Measurements from ENCODE around the gene KLK14. TPM values are rescaled to one million over a fixed set of nuclear protein-coding genes. Genes with fewer than 3 reads are reported as not detected.

Gene KLK14
- total and polyA plus RNA-seq, 10 of the 15 experiments (the other 5 are each of a cell fraction or from before 2014, with no cell fraction given), result not detected

DNA sequence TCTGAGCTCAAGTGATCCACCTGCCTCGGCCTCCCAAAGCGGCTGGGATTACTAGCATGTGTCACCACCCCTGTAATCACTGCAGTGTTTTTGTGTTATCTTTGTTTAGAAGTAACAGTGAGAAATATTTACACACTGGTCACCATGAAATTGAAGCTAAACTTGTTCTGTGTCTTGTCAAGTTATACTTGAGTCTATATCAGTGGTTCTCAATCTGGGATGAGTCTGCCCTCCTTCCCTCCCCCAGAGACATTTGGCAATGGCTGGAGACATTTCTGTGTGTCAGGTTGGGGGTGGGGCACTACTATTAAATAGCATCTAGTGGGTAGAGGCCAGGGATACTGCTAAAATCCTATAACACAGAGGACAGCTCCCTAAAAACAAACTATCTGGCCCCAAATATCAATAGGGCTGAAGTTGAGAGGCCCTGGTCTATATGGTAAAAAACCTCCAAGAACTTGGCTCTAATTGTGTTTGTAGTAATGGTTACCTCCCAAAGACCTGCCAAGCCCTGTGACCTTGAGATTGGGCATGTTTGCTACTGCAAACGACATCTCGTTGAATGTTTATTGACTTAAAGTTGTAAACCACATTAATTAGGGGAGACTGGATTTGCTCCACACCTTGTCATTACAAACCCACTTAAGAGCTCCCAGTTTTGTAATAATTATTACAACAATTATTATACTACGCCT, 18.6 kb upstream of the KLK14 start:
- Histone ChIP-seq H3K27me3 (replicated peaks in 1 of 2; ENCODE audit: control insufficient read depth in 2 of 2, insufficient read depth in 2 of 2, low read length in 1 of 2) (no peaks in the 10 kb centered on the region), H3K27ac (ENCODE audit: control insufficient read depth, insufficient read depth) (no peak overlapping the region), H3K36me3 (ENCODE audit: control insufficient read depth in 2 of 2, insufficient read depth in 2 of 2, low read length in 1 of 2) (peaks cover 8% of the 10 kb centered on the region in 2 experiments; a peak in 3 of 4 replicates), H3K9ac (ENCODE audit: control insufficient read depth, insufficient read depth, low read length) (no peak overlapping the region), H3K4me2 (ENCODE audit: control insufficient read depth, insufficient read depth) (no peak overlapping the region), H3K79me2 (ENCODE audit: control insufficient read depth, insufficient read depth, low read length) (no peaks in the 10 kb centered on the region), H4K20me1 (ENCODE audit: control insufficient read depth, insufficient read depth) (no peaks in the 10 kb centered on the region; the same call in 1 of the 2 replicates), H3K4me1 (ENCODE audit: control insufficient read depth, insufficient read depth, low read length) (no peaks in the 10 kb centered on the region; the same call in 1 of the 2 replicates), H3K9me3 (replicated peaks; ENCODE audit: control insufficient read depth, insufficient read depth, low read length) (no peaks in the 10 kb centered on the region), H2AFZ (ENCODE audit: control insufficient read depth, low read depth, low read length) (no peak overlapping the region), H3K4me3 (no peak overlapping the region)
- DNase-seq (ENCODE audit: low read depth, low spot score) (no peak), ATAC-seq (no peak), FAIRE-seq (no peak)
- ChIA-PET POLR2A (no interaction called here), RAD21 (ENCODE audit: unreplicated experiment) (no interaction called here), CTCF (interaction anchor here (0.6 to 0.7 kb wide), 3 partner anchors 67 to 167 kb away, joined by 3 read pairs; no protein-coding TSS in a partner anchor), SMC1A (ENCODE audit: uncharacterized antibody, unreplicated experiment) (no interaction called here)
- TF ChIP-seq MYB (IDR thresholded peaks at IDR 0.05; ENCODE audit: borderline replicate concordance, low read depth, low read length) (no peak), RFX5 (IDR thresholded peaks at IDR 0.05; ENCODE audit: low read depth, low read length) (no peak), POU2F2 (IDR thresholded peaks at IDR 0.05; ENCODE audit: borderline replicate concordance, low read depth, low read length) (no peak), SUZ12 (IDR thresholded peaks at IDR 0.05; ENCODE audit: unreplicated experiment) (no peak), POLR2AphosphoS5 (IDR thresholded peaks at IDR 0.05; ENCODE audit: low read length) (no peak), SREBF2 (IDR thresholded peaks at IDR 0.05; ENCODE audit: low read length) (no peak), SIX5 (IDR thresholded peaks at IDR 0.05; ENCODE audit: low read depth, low read length, severe bottlenecking) (no peak), TCF7 (IDR thresholded peaks at IDR 0.05; ENCODE audit: borderline replicate concordance) (no peak), MEF2B (IDR thresholded peaks at IDR 0.05; ENCODE audit: partially characterized antibody, poor library complexity, severe bottlenecking) (no peak), ZNF24 (IDR thresholded peaks at IDR 0.05) (no peak), STAT3 (IDR thresholded peaks at IDR 0.05; ENCODE audit: low read depth, low read length) (no peak)
- TF ChIP-seq, protein P1, sequence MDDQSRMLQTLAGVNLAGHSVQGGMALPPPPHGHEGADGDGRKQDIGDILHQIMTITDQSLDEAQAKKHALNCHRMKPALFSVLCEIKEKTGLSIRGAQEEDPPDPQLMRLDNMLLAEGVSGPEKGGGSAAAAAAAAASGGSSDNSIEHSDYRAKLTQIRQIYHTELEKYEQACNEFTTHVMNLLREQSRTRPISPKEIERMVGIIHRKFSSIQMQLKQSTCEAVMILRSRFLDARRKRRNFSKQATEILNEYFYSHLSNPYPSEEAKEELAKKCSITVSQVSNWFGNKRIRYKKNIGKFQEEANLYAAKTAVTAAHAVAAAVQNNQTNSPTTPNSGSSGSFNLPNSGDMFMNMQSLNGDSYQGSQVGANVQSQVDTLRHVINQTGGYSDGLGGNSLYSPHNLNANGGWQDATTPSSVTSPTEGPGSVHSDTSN (IDR thresholded peaks at IDR 0.05; ENCODE audit: insufficient replicate concordance, low read depth, low read length), result no peak
- TF ChIP-seq, protein P2, sequence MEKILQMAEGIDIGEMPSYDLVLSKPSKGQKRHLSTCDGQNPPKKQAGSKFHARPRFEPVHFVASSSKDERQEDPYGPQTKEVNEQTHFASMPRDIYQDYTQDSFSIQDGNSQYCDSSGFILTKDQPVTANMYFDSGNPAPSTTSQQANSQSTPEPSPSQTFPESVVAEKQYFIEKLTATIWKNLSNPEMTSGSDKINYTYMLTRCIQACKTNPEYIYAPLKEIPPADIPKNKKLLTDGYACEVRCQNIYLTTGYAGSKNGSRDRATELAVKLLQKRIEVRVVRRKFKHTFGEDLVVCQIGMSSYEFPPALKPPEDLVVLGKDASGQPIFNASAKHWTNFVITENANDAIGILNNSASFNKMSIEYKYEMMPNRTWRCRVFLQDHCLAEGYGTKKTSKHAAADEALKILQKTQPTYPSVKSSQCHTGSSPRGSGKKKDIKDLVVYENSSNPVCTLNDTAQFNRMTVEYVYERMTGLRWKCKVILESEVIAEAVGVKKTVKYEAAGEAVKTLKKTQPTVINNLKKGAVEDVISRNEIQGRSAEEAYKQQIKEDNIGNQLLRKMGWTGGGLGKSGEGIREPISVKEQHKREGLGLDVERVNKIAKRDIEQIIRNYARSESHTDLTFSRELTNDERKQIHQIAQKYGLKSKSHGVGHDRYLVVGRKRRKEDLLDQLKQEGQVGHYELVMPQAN (conservative IDR thresholded peaks at IDR 0.05), result no peak
- TF ChIP-seq, protein P3, sequence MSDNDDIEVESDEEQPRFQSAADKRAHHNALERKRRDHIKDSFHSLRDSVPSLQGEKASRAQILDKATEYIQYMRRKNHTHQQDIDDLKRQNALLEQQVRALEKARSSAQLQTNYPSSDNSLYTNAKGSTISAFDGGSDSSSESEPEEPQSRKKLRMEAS (IDR thresholded peaks at IDR 0.05; ENCODE audit: low read depth, low read length), result no peak
- TF ChIP-seq, protein P4, sequence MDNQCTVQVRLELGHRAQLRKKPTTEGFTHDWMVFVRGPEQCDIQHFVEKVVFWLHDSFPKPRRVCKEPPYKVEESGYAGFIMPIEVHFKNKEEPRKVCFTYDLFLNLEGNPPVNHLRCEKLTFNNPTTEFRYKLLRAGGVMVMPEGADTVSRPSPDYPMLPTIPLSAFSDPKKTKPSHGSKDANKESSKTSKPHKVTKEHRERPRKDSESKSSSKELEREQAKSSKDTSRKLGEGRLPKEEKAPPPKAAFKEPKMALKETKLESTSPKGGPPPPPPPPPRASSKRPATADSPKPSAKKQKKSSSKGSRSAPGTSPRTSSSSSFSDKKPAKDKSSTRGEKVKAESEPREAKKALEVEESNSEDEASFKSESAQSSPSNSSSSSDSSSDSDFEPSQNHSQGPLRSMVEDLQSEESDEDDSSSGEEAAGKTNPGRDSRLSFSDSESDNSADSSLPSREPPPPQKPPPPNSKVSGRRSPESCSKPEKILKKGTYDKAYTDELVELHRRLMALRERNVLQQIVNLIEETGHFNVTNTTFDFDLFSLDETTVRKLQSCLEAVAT (IDR thresholded peaks at IDR 0.05), result no peak
- TF ChIP-seq, protein P5, sequence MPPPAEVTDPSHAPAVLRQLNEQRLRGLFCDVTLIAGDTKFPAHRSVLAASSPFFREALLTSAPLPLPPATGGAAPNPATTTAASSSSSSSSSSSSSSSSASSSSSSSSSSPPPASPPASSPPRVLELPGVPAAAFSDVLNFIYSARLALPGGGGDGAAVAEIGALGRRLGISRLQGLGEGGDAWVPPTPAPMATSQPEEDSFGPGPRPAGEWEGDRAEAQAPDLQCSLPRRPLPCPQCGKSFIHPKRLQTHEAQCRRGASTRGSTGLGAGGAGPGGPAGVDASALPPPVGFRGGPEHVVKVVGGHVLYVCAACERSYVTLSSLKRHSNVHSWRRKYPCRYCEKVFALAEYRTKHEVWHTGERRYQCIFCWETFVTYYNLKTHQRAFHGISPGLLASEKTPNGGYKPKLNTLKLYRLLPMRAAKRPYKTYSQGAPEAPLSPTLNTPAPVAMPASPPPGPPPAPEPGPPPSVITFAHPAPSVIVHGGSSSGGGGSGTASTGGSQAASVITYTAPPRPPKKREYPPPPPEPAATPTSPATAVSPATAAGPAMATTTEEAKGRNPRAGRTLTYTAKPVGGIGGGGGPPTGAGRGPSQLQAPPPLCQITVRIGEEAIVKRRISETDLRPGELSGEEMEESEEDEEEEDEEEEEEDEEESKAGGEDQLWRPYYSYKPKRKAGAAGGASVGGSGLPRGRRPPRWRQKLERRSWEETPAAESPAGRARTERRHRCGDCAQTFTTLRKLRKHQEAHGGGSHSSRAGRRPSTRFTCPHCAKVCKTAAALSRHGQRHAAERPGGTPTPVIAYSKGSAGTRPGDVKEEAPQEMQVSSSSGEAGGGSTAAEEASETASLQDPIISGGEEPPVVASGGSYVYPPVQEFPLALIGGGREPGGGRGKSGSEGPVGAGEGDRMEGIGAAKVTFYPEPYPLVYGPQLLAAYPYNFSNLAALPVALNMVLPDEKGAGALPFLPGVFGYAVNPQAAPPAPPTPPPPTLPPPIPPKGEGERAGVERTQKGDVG (CRISPR knock-in tag; IDR thresholded peaks at IDR 0.05), result no peak
- WGBS (ENCODE audit: insufficient coverage, insufficient replicate concordance, low lambda C conversion rate, missing lambda C conversion rate), result 89% methylated on average over 5 of the region's 5 CpGs
- TSS peak; percentile 41 for BruUV-seq (replicated peaks)
- intact Hi-C loops (cut with micrococcal nuclease; ENCODE audit: unreplicated experiment), result no loop called here
- in situ Hi-C loops (cut with MboI), result loop anchor here (10.0 kb wide), 1 partner anchor 1077 kb away; the partner anchor contains the start of genes VRK3 and ZNF473
